K562 (cell line): Measurements from ENCODE around the gene DCTN2. TPM values are rescaled to one million over a fixed set of nuclear protein-coding genes. Genes with fewer than 3 reads are reported as not detected.
A peak's percentile ranks its signal among the peaks of the same experiment; 100 is the strongest.

Experiments used
- CEBPB ChIP-seq: fragments of 450-650 bp; IDR thresholded peaks from 2 replicates; pipeline ENCODE4 v1.6.1; 2016; ENCODE audit warnings: missing genetic modification characterization, missing compliant biosample characterization
- MGA ChIP-seq: fragments of 450-650 bp; IDR thresholded peaks from 2 replicates; pipeline ENCODE4 v1.6.1; 2016; ENCODE audit warnings: mild to moderate bottlenecking, moderate library complexity
- MIER1 ChIP-seq: fragments of 450-650 bp; IDR thresholded peaks from 2 replicates; pipeline ENCODE4 v1.6.1; 2016; ENCODE audit warnings: antibody characterized with exemption, mild to moderate bottlenecking, low read depth
- MYNN ChIP-seq, 2 experiments: sonication (generic); formaldehyde crosslinking in 1 of 2; IDR thresholded peaks; 2 replicates each; pipeline versions ENCODE4 v1.5.0 to v1.6.1; 2016 to 2020; ENCODE audit warnings: antibody characterized with exemption in 1 of 2, missing genetic modification reagents in 1 of 2
- NCOR1 ChIP-seq: fragments of 450-650 bp; IDR thresholded peaks from 2 replicates; pipeline ENCODE4 v1.6.1; 2016; ENCODE audit warnings: mild to moderate bottlenecking, moderate library complexity
- POLR2B ChIP-seq: fragments of 450-650 bp; IDR thresholded peaks from 2 replicates; pipeline ENCODE4 v1.6.1; 2018; ENCODE audit warnings: low read depth; ENCODE audit not compliant: partially characterized antibody
- RBFOX2 ChIP-seq: fragments of 200-400 bp; formaldehyde crosslinking; IDR thresholded peaks from 2 replicates; pipeline ENCODE4 v1.6.1; 2017; ENCODE audit warnings: low read depth, mild to moderate bottlenecking, low read length, moderate library complexity
- SIRT6 ChIP-seq: IDR thresholded peaks from one replicate; pipeline ENCODE4 v1.6.1; 2012; ENCODE audit warnings: low read depth, mild to moderate bottlenecking, control low read depth, inconsistent platforms, low read length, moderate library complexity
- SMARCA4 ChIP-seq: fragments of 450-650 bp; IDR thresholded peaks from 2 replicates; pipeline ENCODE4 v1.6.1; 2016
- THAP12 ChIP-seq: fragments of 250-450 bp; sonication (Bioruptor Pico); IDR thresholded peaks from 2 replicates; pipeline ENCODE4 v1.9.0; 2021; ENCODE audit warnings: mild to moderate bottlenecking, inconsistent platforms
- U2AF2 ChIP-seq: fragments of 200-400 bp; formaldehyde crosslinking; optimal IDR thresholded peaks from 2 replicates; pipeline ENCODE3; 2017; ENCODE audit warnings: low read depth, mild to moderate bottlenecking, low read length
- ZBTB8A ChIP-seq: fragments of 450-650 bp; IDR thresholded peaks from 2 replicates; pipeline ENCODE4 v1.6.1; 2018; ENCODE audit warnings: mild to moderate bottlenecking, moderate library complexity; ENCODE audit not compliant: partially characterized antibody
- ZNF444 ChIP-seq: fragments of 250-450 bp; sonication (Bioruptor Pico); IDR thresholded peaks from 2 replicates; pipeline ENCODE4 v1.4.0; 2020; ENCODE audit warnings: mild to moderate bottlenecking, moderate library complexity
- polyA plus RNA-seq, 8 experiments: library from polyadenylated mRNA; depleted of rRNA in 4 of 8; stranded (reverse) in 5 of 8; unstranded in 3 of 8; fragments of >200 nt; fragmentation: Nextera tagmentation in 2 of 8; fragmentation: Illumina TruSeq in 1 of 8; extraction: Ambion mirVana in 2 of 8; extraction: Trizol in 1 of 8; gene quantifications; 2 replicates each; pipeline versions ENCODE4 v1.2.1 to v1.2.3, GENCODE V29; 2011 to 2014; ENCODE audit warnings: inconsistent platforms in 1 of 8, missing spikeins in 1 of 8
- total RNA-seq, 7 experiments: library from RNA; depleted of rRNA in 6 of 7; stranded (reverse); fragments of >200 nt in 6 of 7; fragmentation: Illumina TruSeq in 2 of 7; extraction: Trizol in 2 of 7; gene quantifications; 2 replicates each; pipeline versions ENCODE4 v1.2.1 to v1.2.3, GENCODE V29; 2011 to 2021; ENCODE audit warnings: low replicate concordance in 1 of 7

DCTN2 gene
- total and polyA plus RNA-seq, 9 of the 15 experiments (the other 6 are each of a cell fraction or from before 2014, with no cell fraction given), result 43.6 to 270 (median 125) TPM

- TF ChIP-seq MGA, result 0 out of 2 replicates have a peak, but pooled peaks have one; percentile 5
- TF ChIP-seq U2AF2, result no peak
- peak; percentile 19 for TF ChIP-seq SIRT6
- peak; percentile 75 for TF ChIP-seq CEBPB (tag)
- 0 out of 2 replicates have a peak, but pooled peaks have one; percentile 11 for TF ChIP-seq SMARCA4
- TF ChIP-seq THAP12 (CRISPR knock-in tag), result no peak
- TF ChIP-seq NCOR1, result 0 out of 2 replicates have a peak, but pooled peaks have one; percentile 33
- TF ChIP-seq MYNN (IDR thresholded peaks at IDR 0.05), result no peak
- no peak for TF ChIP-seq MYNN (CRISPR knock-in tag; IDR thresholded peaks at IDR 0.05)
- peak; percentile 41; the same call in 1 of the 2 replicates for TF ChIP-seq RBFOX2
- TF ChIP-seq ZBTB8A, result no peak
- peak; percentile 40 for TF ChIP-seq POLR2B
- no peak for TF ChIP-seq ZNF444 (CRISPR knock-in tag)
- TF ChIP-seq MIER1, result no peak
Observed at GRCh38 chr12:57518176-57518919, 28.6 kb downstream of the DCTN2 start (continued).
